HEK293 (cell line): ENCODE results near the gene TMEM119.
A peak's percentile ranks its signal among the peaks of the same experiment; 100 is the strongest.

ENCODE experiments used
- CTCF ChIA-PET: fragments of 350-600 bp; formaldehyde crosslinking; extraction: SDS; loops from one replicate; lab custom pipeline; 2021; ENCODE audit warnings: antibody characterized with exemption; lab: Yijun Ruan, JAX
- POLR2A ChIA-PET: fragments of 300-600 bp; formaldehyde crosslinking; extraction: SDS; loops from one replicate; lab custom pipeline; 2020; ENCODE audit warnings: antibody characterized with exemption, inconsistent platforms; lab: Yijun Ruan, JAX
- H3K27ac ChIP-seq: fragments of 200-500 bp; sonication (Bioruptor generic); 2 replicates; pipeline ENCODE4 v1.5.1; 2014; ENCODE audit warnings: low read depth, low read length, control low read depth, inconsistent platforms; ENCODE audit errors: extremely low read depth
- H3K36me3 ChIP-seq, 2 experiments: fragments of 200-500 bp in 1 of 2; sonication (Bioruptor generic) in 1 of 2; 1 replicate in 1 of 2; 2 replicates in 1 of 2; pipeline ENCODE4 v1.5.1; 2014 to 2017; ENCODE audit warnings: inconsistent platforms in 2 of 2, low read length in 2 of 2; ENCODE audit not compliant: control insufficient read depth in 2 of 2, insufficient read depth in 1 of 2
- H3K4me1 ChIP-seq: fragments of 200-500 bp; sonication (Bioruptor generic); 2 replicates; pipeline ENCODE4 v1.5.1; 2014; ENCODE audit warnings: mild to moderate bottlenecking, low read length, inconsistent platforms; ENCODE audit not compliant: control insufficient read depth, insufficient read depth
- H3K4me3 ChIP-seq: 2 replicates; pipeline ENCODE4 v1.5.1; 2011; ENCODE audit warnings: low read depth, mild to moderate bottlenecking, control low read depth, low read length, moderate library complexity
- H3K9me3 ChIP-seq: fragments of 200-500 bp; sonication (Bioruptor generic); 2 replicates; pipeline ENCODE4 v1.5.1; 2014; ENCODE audit warnings: low read depth, low read length, inconsistent platforms; ENCODE audit not compliant: control insufficient read depth, insufficient read depth
- EGR2 ChIP-seq: fragments of 450-650 bp; formaldehyde crosslinking; IDR thresholded peaks from 2 replicates; pipeline ENCODE4 v1.5.1; 2016; ENCODE audit warnings: low read depth, missing biosample characterization, missing genetic modification characterization
- GLI2 ChIP-seq: fragments of 450-650 bp; formaldehyde crosslinking; IDR thresholded peaks from 2 replicates; pipeline ENCODE4; 2017; ENCODE audit warnings: missing biosample characterization, missing genetic modification characterization, low read depth, borderline replicate concordance
- GLIS2 ChIP-seq: fragments of 450-650 bp; formaldehyde crosslinking; IDR thresholded peaks from 2 replicates; pipeline ENCODE4 v1.5.1; 2016; ENCODE audit warnings: missing biosample characterization, missing genetic modification characterization
- HOXD13 ChIP-seq: sonication (generic); formaldehyde crosslinking; IDR thresholded peaks from 2 replicates; pipeline ENCODE4 v1.8.0; 2022; ENCODE audit warnings: missing genetic modification reagents, borderline replicate concordance
- PRDM10 ChIP-seq: fragments of 450-650 bp; formaldehyde crosslinking; IDR thresholded peaks from 2 replicates; pipeline ENCODE4 v1.5.1; 2016; ENCODE audit warnings: missing biosample characterization, missing genetic modification characterization
- ZBTB21 ChIP-seq: fragments of 450-650 bp; formaldehyde crosslinking; IDR thresholded peaks from 2 replicates; pipeline ENCODE4 v1.5.1; 2017; ENCODE audit warnings: missing biosample characterization, missing genetic modification characterization
- ZFHX2 ChIP-seq: fragments of 450-650 bp; formaldehyde crosslinking; conservative IDR thresholded peaks from 2 replicates; pipeline ENCODE4 v1.5.1; 2016; ENCODE audit warnings: missing biosample characterization, missing genetic modification characterization
- ZIC2 ChIP-seq: fragments of 450-650 bp; formaldehyde crosslinking; IDR thresholded peaks from 2 replicates; pipeline ENCODE4 v1.5.1; 2016; ENCODE audit warnings: missing biosample characterization, missing genetic modification characterization
- ZNF121 ChIP-seq: fragments of 450-650 bp; formaldehyde crosslinking; IDR thresholded peaks from 2 replicates; pipeline ENCODE4 v1.5.1; 2016; ENCODE audit warnings: missing biosample characterization, missing genetic modification characterization
- ZNF239 ChIP-seq: fragments of 450-650 bp; formaldehyde crosslinking; IDR thresholded peaks from 2 replicates; pipeline ENCODE4 v1.5.1; 2016; ENCODE audit warnings: missing biosample characterization, missing genetic modification characterization
- ZNF274 ChIP-seq, 2 experiments: fragments of 200-500 bp in 1 of 2; fragments of 450-650 bp in 1 of 2; sonication (Bioruptor generic) in 1 of 2; formaldehyde crosslinking in 1 of 2; IDR thresholded peaks; 2 replicates each; pipeline versions ENCODE4 v1.5.1 to v1.6.1; 2014 to 2016; ENCODE audit warnings: borderline replicate concordance in 1 of 2, inconsistent platforms in 1 of 2, low read length in 1 of 2, missing biosample characterization in 1 of 2, missing genetic modification characterization in 1 of 2
- ZNF362 ChIP-seq: fragments of 450-650 bp; formaldehyde crosslinking; IDR thresholded peaks from 2 replicates; pipeline ENCODE4 v1.5.1; 2016; ENCODE audit warnings: missing biosample characterization, missing genetic modification characterization
- ZNF514 ChIP-seq: fragments of 450-650 bp; formaldehyde crosslinking; IDR thresholded peaks from 2 replicates; pipeline ENCODE4 v1.5.1; 2016; ENCODE audit warnings: missing biosample characterization, missing genetic modification characterization
- ZNF560 ChIP-seq: fragments of 450-650 bp; formaldehyde crosslinking; IDR thresholded peaks from 2 replicates; pipeline ENCODE4 v1.5.1; 2017; ENCODE audit warnings: missing biosample characterization, missing genetic modification characterization, borderline replicate concordance
- ZNF571 ChIP-seq: fragments of 450-650 bp; formaldehyde crosslinking; IDR thresholded peaks from 2 replicates; pipeline ENCODE4 v1.5.0; 2017; ENCODE audit warnings: missing biosample characterization, missing genetic modification characterization
- ZNF660 ChIP-seq: fragments of 450-650 bp; IDR thresholded peaks from 2 replicates; pipeline ENCODE4 v1.5.1; 2018; ENCODE audit warnings: missing biosample characterization, mild to moderate bottlenecking, missing genetic modification characterization
- ZNF670 ChIP-seq: fragments of 450-650 bp; formaldehyde crosslinking; IDR thresholded peaks from 2 replicates; pipeline ENCODE4 v1.5.1; 2016; ENCODE audit warnings: missing biosample characterization, missing genetic modification characterization, low read depth
- ZNF747 ChIP-seq: fragments of 450-650 bp; formaldehyde crosslinking; IDR thresholded peaks from 2 replicates; pipeline ENCODE4 v1.5.1; 2016; ENCODE audit warnings: missing biosample characterization, missing genetic modification characterization
- ZNF785 ChIP-seq: fragments of 450-650 bp; formaldehyde crosslinking; IDR thresholded peaks from 2 replicates; pipeline ENCODE4 v1.5.1; 2016; ENCODE audit warnings: missing biosample characterization, missing genetic modification characterization
- TF ChIP-seq, protein P1 (sequence below): fragments of 450-650 bp; formaldehyde crosslinking; conservative IDR thresholded peaks from 2 replicates; pipeline ENCODE4 v1.5.1; 2016; ENCODE audit warnings: low read depth, missing biosample characterization, missing genetic modification characterization
- TF ChIP-seq, protein P2 (sequence below): fragments of 450-650 bp; formaldehyde crosslinking; IDR thresholded peaks from 2 replicates; pipeline ENCODE4 v1.5.1; 2016; ENCODE audit warnings: missing biosample characterization, missing genetic modification characterization

The TMEM119 gene

GRCh38 chr12:108641446-108642268 is 43.8 kb upstream of the TMEM119 start:
- Histone ChIP-seq H3K27ac (no peak overlapping the region), H3K4me3 (no peak overlapping the region), H3K4me1 (no peaks in the 10 kb centered on the region), H3K36me3 (peaks cover 0 to 25% of the 10 kb centered on the region in 2 experiments; a peak in 1 of 3 replicates), H3K9me3 (no peaks in the 10 kb centered on the region)
- CTCF ChIA-PET = interaction anchor here (0.8 to 5.4 kb wide), 6 partner anchors 19 to 163 kb away, joined by 3 to 35 read pairs (median 4); no protein-coding TSS in a partner anchor
- POLR2A ChIA-PET = interaction anchor here (0.6 to 1.5 kb wide), 3 partner anchors 10 to 81 kb away, joined by 3 to 4 read pairs (median 4); partner anchors contain the start of genes ISCU and SART3
- TF ChIP-seq ZFHX2 (tag by site-specific recombination) = no peak
- TF ChIP-seq, protein P1, sequence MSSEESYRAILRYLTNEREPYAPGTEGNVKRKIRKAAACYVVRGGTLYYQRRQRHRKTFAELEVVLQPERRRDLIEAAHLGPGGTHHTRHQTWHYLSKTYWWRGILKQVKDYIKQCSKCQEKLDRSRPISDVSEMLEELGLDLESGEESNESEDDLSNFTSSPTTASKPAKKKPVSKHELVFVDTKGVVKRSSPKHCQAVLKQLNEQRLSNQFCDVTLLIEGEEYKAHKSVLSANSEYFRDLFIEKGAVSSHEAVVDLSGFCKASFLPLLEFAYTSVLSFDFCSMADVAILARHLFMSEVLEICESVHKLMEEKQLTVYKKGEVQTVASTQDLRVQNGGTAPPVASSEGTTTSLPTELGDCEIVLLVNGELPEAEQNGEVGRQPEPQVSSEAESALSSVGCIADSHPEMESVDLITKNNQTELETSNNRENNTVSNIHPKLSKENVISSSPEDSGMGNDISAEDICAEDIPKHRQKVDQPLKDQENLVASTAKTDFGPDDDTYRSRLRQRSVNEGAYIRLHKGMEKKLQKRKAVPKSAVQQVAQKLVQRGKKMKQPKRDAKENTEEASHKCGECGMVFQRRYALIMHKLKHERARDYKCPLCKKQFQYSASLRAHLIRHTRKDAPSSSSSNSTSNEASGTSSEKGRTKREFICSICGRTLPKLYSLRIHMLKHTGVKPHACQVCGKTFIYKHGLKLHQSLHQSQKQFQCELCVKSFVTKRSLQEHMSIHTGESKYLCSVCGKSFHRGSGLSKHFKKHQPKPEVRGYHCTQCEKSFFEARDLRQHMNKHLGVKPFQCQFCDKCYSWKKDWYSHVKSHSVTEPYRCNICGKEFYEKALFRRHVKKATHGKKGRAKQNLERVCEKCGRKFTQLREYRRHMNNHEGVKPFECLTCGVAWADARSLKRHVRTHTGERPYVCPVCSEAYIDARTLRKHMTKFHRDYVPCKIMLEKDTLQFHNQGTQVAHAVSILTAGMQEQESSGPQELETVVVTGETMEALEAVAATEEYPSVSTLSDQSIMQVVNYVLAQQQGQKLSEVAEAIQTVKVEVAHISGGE = no peak
- TF ChIP-seq ZNF571 = no peak
- no peak for TF ChIP-seq ZNF560 (tag by site-specific recombination)
- TF ChIP-seq ZNF670 (tag by site-specific recombination) = no peak
- no peak for TF ChIP-seq ZNF747 (tag by site-specific recombination)
- TF ChIP-seq ZNF274 (IDR thresholded peaks at IDR 0.05; ENCODE audit: low read length) = no peak
- no peak for TF ChIP-seq ZNF274 (tag by site-specific recombination; IDR thresholded peaks at IDR 0.05; ENCODE audit: borderline replicate concordance)
- no peak for TF ChIP-seq ZNF660 (tag by site-specific recombination)
- TF ChIP-seq ZIC2 = 0 out of 2 replicates have a peak, but pooled peaks have one; percentile 3
- no peak for TF ChIP-seq EGR2 (tag by site-specific recombination)
- TF ChIP-seq ZNF785 (tag by site-specific recombination) = no peak
- no peak for TF ChIP-seq HOXD13 (CRISPR knock-in tag)
- TF ChIP-seq ZNF121 (tag by site-specific recombination) = no peak
- TF ChIP-seq ZNF362 (tag by site-specific recombination) = no peak
- TF ChIP-seq ZNF514 (tag by site-specific recombination) = no peak
- TF ChIP-seq PRDM10 (tag by site-specific recombination) = peak; percentile 26
- no peak for TF ChIP-seq ZNF239 (tag by site-specific recombination)
- 0 out of 2 replicates have a peak, but pooled peaks have one; percentile 9 for TF ChIP-seq GLIS2 (tag by site-specific recombination)
- TF ChIP-seq GLI2 (tag by site-specific recombination) = no peak
- TF ChIP-seq, protein P2, sequence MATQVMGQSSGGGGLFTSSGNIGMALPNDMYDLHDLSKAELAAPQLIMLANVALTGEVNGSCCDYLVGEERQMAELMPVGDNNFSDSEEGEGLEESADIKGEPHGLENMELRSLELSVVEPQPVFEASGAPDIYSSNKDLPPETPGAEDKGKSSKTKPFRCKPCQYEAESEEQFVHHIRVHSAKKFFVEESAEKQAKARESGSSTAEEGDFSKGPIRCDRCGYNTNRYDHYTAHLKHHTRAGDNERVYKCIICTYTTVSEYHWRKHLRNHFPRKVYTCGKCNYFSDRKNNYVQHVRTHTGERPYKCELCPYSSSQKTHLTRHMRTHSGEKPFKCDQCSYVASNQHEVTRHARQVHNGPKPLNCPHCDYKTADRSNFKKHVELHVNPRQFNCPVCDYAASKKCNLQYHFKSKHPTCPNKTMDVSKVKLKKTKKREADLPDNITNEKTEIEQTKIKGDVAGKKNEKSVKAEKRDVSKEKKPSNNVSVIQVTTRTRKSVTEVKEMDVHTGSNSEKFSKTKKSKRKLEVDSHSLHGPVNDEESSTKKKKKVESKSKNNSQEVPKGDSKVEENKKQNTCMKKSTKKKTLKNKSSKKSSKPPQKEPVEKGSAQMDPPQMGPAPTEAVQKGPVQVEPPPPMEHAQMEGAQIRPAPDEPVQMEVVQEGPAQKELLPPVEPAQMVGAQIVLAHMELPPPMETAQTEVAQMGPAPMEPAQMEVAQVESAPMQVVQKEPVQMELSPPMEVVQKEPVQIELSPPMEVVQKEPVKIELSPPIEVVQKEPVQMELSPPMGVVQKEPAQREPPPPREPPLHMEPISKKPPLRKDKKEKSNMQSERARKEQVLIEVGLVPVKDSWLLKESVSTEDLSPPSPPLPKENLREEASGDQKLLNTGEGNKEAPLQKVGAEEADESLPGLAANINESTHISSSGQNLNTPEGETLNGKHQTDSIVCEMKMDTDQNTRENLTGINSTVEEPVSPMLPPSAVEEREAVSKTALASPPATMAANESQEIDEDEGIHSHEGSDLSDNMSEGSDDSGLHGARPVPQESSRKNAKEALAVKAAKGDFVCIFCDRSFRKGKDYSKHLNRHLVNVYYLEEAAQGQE (tag by site-specific recombination) = no peak
- no peak for TF ChIP-seq ZBTB21
